A673 (cell line): ENCODE results near the gene GALNT9.

Experiments
- EZH2 ChIP-seq: fragments of 200-600 bp; sonication (generic); IDR thresholded peaks from 2 replicates; pipeline ENCODE4 v1.6.1; 2017; ENCODE audit warnings: borderline replicate concordance, low read depth, mild to moderate bottlenecking, mixed read lengths, antibody characterized with exemption, low read length; ENCODE audit not compliant: poor library complexity, severe bottlenecking
- TF ChIP-seq, protein P1 (sequence below): fragments of 300-800, 200-600 bp; sonication (generic); conservative IDR thresholded peaks from 2 replicates; pipeline ENCODE4 v1.5.1; 2017; ENCODE audit warnings: low read depth, mild to moderate bottlenecking, antibody characterized with exemption, low read length, moderate library complexity, mixed read lengths

DNA sequence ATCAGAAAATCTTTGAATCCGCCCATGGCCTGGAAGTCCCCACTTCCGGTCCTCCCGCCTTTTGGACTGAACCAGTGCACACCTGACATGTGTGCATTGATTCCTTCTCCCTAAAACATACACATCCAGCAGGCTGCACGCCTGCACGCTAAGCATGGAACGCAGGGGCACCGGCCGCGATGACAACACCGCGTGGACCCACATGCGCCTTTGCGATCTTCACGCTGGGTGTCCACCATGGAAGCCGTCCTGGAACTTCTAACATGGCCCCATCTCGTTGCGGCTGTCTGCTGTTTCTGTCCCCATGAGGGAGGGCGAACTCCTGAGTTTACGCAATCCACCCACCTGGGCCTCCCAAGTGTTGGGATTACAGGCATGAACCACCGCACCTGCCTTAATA is 73.7 kb downstream of the GALNT9 start:
- no peak for TF ChIP-seq EZH2
- TF ChIP-seq, protein P1, sequence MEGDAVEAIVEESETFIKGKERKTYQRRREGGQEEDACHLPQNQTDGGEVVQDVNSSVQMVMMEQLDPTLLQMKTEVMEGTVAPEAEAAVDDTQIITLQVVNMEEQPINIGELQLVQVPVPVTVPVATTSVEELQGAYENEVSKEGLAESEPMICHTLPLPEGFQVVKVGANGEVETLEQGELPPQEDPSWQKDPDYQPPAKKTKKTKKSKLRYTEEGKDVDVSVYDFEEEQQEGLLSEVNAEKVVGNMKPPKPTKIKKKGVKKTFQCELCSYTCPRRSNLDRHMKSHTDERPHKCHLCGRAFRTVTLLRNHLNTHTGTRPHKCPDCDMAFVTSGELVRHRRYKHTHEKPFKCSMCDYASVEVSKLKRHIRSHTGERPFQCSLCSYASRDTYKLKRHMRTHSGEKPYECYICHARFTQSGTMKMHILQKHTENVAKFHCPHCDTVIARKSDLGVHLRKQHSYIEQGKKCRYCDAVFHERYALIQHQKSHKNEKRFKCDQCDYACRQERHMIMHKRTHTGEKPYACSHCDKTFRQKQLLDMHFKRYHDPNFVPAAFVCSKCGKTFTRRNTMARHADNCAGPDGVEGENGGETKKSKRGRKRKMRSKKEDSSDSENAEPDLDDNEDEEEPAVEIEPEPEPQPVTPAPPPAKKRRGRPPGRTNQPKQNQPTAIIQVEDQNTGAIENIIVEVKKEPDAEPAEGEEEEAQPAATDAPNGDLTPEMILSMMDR = no peak
